SHP77 treated with DMSO at 0.1 percent for 48 hours (cell line): ENCODE measurements around the gene DDX5.
"Not testable (repeated sequence)": the region's sequence is repeated elsewhere in the genome, so short reads cannot be mapped to it uniquely, and the experiment has no call there.

Experiments used
- DNase-seq: peaks from one replicate; lab custom pipeline; 2025; lab: John Stamatoyannopoulos, UW

Gene DDX5

GRCh38 chr17:64507413-64507782 is 1.3 kb upstream of the DDX5 start:
- DNase-seq: peak; percentile 14

- DNase-seq: peak; percentile 96
Observed at GRCh38 chr17:64506576-64507412, 705 bp upstream of the DDX5 start, which contains the start of gene CEP95. Gene CEP95 (plus strand): TSS chr17:64506977. CDS start chr17:64507098, 121 bp downstream.

DNA sequence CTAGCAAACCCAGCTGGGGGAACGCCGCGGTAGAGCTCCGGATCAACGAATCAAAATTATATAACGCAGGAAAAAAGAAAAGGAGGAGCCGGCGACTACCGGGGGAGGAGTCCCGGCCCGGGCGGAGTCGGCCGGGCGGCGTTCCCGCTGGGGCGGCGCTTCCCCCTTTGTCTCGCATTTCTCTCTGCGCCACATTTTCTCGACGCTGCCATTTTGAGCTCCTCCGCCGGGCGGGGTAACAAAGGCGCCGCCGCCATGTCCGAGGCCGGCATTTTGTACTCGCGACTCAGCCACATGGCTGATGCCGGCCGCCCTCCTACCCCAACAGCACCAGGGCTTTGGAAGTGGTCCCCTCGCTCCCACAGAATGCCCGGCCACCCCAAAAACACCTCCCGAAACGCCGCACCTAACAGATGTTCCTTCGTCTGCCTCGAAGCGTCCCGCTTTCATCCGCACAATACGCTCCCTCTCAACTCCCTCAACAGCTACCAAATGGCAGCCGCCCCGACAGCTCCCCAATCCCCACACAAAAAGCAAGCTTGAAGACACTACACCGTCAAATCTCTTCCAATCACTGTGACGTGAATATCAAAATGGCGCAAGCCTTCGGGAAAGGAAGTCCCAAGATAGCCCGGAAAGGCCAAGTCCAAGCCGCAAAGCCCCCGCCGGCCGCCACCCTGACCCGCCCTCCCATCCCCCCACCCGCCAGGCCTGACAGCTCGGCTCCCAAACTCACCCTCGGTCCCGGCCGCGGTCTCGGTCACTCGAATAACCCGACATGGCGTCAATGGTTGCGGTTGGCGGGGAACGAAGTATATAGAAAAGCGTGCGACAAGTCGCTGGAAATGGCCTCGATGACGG is 519 bp downstream of the DDX5 start:
- DNase-seq: peak; percentile 36

DNA sequence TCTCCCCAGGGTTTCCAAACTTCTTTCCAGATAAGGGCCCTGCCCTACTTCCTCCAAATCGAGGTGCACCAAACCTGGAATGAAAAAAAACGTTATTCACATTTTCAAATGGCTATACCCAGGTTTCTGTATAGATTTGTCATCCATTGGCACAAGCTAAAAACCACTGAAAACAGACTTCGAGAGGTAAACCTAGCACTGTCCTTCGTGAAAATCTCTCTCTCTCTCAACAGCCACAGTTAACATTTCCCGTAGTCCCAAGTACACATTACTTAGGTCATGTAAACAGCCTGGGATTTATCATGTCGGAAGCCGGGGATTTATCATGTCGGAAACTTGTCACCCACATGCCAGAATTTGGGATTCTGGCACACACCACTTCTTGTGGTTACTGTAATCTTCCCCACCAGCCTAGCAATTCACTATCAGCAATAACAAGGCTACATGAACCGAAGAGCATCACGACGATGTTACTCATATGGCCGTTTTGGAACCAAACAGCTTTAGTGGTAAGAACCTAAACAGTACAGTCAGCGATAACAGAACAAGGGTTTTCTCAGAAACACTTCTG is 1.2 kb downstream of the DDX5 start:
- no peak for DNase-seq

DNA sequence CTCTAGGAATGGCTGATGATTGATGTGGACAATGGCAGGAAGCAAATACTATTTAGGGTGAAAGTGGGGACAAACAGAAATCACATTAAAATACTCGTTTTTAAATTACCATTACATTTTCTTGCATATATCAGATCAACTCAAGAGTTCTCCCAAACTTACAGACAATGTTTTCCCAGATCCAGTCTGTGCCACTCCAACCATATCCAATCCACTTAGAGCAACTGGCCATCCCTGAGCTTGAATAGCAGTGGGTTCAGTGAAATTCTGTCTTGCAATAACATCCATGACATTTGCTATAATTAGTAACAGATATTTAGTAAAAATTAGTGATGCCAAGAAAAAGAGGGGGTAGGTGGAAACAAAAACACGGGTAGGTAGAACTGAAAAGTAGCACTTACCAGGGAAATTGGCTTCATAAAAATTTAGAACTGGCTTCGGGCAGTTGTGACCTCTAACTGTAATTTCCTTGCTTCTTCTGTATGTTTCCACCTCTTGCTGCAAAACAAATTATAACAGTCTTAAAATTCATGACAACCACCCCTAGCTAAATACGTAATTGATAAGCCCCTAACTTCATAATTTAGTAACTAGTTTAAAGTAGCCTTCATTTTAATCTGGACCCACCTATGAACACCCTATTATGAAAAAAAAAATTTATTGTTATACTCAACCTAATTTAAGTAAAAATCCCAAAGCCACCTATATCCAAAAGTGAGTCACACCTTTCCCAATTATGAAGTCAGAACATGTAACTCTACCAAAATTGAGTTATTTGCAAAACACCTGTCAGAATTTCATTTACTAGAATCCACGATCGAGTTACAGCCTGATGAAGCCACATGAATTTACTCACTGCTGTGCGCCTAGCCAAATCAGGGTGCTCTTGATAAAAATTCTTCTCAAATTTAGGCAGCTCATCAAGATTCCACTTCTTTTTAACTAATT is 2.0 kb downstream of the DDX5 start:
- no peak for DNase-seq

DNA sequence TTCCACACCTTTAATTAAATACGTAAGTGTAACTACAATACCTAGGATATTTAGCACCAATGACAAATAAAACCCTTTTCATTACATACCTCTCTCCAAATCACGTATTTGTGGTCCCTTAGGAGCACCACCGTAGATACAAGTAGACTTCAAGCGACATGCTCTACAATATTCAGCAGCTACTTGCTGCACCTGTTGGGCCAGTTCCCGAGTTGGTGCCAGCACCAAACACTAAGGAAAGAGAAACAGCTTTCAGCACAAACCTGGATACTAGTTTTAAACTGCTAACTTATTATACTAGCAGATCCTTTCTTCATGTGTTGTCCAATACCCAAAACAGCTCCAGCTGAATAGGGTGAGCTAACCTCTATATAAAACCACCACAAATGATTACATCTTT is 2.7 kb downstream of the DDX5 start:
- DNase-seq: no peak

GRCh38 chr17:64502809-64503208 is 3.3 kb downstream of the DDX5 start:
- DNase-seq: no peak

DNA sequence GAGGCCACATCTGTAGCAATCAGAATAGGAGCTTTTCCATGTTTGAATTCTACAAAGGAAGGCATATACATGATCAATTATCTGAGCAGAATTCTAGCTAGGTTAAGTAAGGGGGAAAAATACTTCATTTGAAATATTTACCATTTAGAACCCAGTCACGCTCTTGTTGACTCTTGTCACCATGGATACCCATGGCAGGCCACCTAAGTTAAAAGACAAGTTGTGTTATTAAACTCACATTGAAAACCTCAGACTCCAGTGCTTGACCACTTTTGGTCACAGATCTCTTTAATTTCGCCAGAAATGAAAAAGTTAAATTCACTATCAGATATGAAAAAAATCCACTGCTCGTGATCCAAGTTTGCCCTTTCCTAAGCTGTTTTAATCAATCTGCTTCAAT is 4.1 kb downstream of the DDX5 start:
- no peak for DNase-seq

GRCh38 chr17:64500862-64501765 is 5.0 kb downstream of the DDX5 start:
- no peak for DNase-seq

DNA sequence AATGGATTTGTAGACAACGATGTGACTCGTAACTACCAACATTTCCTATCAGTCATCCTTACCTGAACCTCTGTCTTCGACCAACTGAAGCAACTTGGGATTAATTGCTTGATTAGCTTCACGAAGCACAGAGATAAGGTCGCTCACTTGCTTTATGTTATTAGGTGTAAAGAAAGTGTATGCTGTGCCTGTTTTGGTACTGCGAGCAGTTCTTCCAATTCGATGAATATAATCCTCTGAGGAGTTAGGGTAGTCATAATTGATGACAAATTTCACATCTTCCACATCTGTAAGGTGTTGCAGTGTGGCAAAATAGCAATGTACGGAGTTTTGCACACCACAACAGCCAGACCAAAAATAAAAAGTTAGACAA is 5.6 kb downstream of the DDX5 start:
- DNase-seq: no peak

DNA sequence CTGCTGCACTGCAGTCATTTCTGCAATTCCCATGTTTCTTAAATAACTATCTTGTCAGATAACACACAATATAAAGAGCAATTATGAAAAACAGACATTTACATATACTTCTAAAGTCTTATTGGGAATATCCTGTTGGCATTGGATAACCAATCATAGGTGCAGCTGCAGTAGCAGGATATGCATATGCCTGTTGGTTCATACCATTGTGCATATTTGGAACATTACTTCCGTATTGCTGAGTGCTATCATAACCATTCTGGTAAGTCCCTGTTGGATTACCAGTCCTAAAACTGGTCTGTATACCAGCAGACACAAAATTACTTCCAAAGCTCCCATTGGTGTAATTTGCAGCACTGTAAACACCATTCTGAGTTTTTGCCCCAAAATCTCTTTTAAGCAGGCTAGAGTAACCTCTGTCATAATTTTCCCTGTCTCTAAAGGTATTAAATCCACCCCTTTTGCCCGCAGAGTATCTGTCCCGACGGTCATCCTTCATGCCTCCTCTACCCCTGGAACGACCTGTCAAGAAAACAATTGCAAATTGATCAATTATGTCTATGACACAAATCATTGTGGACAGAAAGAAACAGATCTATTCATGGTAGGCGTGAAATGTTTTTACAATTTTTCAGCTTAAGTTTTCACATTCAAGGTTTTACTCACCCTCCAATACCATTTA is 6.1 kb downstream of the DDX5 start:
- no peak for DNase-seq

DNA sequence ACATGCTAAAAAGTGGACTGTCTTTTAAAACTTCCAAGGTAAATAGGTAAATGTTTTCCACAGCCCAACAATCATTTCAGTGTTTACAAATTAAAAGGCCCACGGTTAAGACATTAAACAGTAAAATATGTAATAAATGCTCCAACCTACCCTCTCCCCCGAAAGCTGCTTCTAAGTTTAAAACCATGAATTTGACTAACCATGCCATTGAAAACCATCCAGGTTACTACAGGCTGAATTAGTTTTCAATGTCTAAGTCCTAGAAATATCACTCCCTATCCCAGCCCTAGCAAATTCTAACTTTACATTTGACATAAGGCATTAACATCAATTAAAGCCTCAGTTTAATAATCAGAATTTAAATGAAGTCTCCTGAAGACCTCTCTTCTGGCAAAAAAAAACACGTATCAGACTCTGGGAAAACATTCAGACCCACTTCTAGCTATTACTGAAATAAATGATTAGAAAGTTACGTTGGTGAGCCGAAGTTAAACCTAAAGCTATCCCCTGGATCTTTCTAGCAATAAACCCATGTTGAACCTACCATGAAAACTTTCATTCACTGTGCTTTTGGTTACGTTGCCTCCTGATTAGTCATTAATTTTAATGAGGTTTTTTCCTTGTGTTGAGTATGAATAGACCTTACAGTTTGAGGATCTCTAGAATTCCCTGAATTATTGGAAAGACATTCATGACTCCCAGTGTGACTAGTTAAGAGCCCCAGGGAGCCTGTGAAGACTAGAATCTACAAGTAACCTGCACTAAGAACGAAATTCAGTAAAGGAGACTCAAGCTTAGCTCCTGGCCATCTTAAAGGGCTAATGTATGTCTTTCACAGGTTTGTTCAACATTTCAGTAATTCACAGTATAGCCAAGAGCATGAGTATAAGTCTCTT is 7.5 kb downstream of the DDX5 start:
- DNase-seq: no peak

- no peak for DNase-seq
Observed at GRCh38 chr17:64497565-64498035, 8.5 kb downstream of the DDX5 start.

DNA sequence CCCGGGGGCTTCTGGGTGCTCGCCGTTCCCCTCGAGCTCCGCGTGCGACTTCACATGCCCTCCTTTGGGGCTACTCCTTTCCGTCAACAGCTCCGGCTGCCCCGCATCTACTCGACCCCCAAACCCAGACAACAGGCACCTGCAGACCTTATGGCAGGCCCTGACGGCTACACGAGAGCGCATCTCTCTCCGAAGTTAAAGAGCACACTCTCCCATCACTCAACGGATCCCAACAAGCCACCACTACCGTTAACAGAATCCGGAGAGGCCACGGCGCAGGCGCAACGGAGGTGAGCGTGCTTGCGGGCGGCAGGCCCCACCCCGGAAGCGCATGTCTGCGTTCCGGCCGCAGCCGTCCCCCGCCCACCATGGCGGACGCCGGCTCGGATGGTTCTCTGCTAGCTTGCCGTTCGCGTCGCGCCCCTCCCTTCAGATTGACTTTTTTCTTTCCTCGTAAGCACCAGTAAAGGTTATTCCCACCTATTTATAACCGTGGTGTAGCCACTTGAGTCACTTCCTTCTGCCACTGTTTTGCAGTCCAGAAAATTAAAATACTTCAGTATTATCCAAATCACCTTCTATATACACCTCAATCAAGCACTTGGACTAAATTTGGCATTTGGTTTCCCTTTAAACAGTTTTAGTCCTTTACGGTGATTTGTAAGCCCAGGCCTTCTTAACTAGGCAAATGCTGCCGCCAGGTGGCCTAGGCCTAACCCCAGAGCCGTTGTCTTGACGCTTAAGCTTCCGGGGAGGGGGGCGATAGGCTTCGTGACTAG is 9.1 kb downstream of the DDX5 start, which contains the start of gene POLG2:
Gene POLG2 (minus strand): TSS at position 269 of the 779 bp plus-strand sequence. CDS start 86 bp downstream, at position 183.
- DNase-seq: peak; percentile 83

DNA sequence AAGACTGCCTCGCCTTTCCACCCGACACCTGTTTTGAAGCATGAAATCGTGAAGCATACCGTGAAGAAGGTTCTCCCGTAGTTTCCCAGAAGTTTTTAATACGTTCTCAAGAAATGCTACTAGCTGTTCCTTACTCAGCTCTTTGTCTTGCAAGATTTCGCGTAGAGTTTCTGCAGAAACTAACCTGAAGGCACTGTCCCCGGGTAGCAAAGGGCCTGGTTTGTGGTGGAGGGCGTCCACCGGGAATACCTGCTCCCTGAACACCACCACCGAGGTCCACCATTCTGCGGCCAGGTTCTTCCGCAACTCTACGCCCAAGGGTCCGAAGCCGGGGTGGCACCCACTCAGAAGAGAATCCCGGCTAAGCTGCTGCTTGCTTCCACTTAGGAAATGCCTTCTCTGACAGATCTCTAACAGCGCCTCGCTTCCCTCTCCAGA is 9.7 kb downstream of the DDX5 start:
- no peak for DNase-seq

DNA sequence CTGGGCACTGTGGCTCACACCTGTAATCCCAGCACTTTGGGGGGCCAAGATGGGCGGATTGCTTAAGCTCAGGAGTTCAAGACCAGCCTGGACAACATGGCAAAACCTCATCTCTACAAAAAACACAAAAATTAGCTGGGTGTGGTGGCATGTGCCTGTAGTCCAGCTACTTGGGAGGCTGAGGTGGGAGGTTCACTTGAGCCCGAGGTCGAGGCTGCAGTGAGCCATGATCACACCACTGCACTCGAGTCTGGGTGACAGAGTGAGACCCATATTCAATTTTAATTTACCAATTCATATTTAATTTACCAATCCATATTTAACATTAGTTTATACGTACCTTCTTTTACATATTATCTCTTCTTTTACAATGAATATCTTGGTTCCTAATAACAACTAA is 10.8 kb downstream of the DDX5 start:
- DNase-seq: not testable (repeated sequence)

DNA sequence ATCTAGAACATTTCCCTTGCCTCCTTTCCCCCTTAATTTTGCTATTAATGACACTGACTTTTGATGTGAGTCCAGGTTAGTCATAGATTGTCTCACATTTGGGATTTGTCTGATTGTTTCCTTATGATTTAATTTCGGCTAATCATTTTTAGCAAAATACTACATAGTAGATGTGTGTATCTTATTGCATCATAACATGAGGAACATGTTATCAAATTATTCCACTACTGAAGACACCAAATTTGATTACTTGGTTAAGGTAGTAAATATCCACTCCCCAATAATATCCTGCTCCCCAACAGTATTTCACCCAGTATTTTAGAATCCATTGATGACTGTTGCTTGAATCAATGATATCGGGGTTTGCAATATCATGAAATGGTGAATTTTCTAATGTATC is 12.0 kb downstream of the DDX5 start:
- no peak for DNase-seq
